ENCODE data around the gene KANSL1L.

DNA sequence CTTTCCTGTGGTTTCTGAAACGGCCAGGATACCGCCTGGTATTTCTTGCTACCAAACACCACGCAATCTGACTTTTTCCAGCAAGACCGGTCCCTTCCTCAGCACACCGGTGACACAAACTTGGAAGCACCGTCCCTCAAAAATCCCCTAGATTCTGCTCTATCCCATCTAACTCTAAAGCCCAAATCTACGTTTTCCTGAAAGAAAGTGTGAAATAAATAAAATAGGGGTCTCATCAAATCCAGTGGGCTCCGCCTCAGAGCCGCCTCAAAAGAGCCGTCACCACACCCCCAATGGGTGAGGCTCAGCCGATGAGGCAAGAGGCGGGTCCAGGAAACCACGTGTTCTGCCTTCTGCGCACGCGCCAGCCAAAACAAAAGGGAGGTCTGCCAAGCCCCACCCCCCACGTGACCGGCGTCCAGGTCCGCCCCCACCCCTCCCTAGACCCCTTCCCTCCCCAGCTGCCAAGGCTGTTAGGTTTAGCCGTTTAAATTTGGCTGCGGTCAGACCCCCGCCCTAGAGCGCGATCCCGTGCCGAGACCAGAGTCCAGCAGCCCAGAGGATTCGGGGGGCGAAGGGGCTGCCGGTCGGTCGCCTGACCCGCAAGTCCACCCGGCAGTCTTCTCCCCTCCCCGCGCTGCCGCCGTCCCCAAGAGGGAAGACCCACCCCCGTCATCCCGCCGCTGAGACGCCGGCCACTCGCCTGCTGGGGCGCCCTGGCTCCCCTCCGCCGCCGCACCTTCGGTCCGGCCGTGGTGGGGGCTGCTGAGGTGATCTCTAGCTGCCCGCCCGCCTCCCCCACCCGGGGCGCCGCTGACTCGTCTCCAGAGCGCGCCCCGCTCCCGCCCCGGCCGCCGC is 534 bp downstream of the KANSL1L start:
- TF ChIP-seq, protein P1, sequence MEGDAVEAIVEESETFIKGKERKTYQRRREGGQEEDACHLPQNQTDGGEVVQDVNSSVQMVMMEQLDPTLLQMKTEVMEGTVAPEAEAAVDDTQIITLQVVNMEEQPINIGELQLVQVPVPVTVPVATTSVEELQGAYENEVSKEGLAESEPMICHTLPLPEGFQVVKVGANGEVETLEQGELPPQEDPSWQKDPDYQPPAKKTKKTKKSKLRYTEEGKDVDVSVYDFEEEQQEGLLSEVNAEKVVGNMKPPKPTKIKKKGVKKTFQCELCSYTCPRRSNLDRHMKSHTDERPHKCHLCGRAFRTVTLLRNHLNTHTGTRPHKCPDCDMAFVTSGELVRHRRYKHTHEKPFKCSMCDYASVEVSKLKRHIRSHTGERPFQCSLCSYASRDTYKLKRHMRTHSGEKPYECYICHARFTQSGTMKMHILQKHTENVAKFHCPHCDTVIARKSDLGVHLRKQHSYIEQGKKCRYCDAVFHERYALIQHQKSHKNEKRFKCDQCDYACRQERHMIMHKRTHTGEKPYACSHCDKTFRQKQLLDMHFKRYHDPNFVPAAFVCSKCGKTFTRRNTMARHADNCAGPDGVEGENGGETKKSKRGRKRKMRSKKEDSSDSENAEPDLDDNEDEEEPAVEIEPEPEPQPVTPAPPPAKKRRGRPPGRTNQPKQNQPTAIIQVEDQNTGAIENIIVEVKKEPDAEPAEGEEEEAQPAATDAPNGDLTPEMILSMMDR (IDR thresholded peaks at IDR 0.05), result peak in 2 of 6 experiments; percentile 5 to 10
- TF ChIP-seq POLR2AphosphoS5 (IDR thresholded peaks at IDR 0.05), result peak; percentile 86 to 94
- peak; percentile 14 to 93 (median 52) for TF ChIP-seq POLR2A (IDR thresholded peaks at IDR 0.05)
